Omental fat pad (tissue), 4 donors: ENCODE measurements around the gene TOP2A. TPM values are rescaled to one million over a fixed set of nuclear protein-coding genes. Genes with fewer than 3 reads are reported as not detected.
"Not testable (repeated sequence)": the region's sequence is repeated elsewhere in the genome, so short reads cannot be mapped to it uniquely, and the experiment has no call there.

Experiments used
- ATAC-seq: fragments of 150-250 bp; one replicate; pipeline ENCODE4 v1.9.1; 2016; ENCODE audit warnings: mild to moderate bottlenecking, moderate library complexity; ENCODE audit not compliant: low FRiP score
- DNase-seq: peaks from one replicate; pipeline ENCODE4 v3.0.0-alpha.2; 2019; ENCODE audit warnings: low spot score
- total RNA-seq, 4 donors: library from RNA; depleted of rRNA; stranded (reverse); fragments of >200 nt; gene quantifications; one replicate each; pipeline ENCODE4 v1.1.0, GENCODE V29; 2016
- TF ChIP-seq, protein P1 (sequence below), 3 donors: fragments of 450-650 bp; IDR thresholded peaks; one replicate each; pipeline ENCODE4 v1.5.1; 2016 to 2017; ENCODE audit warnings: antibody characterized with exemption in 3 of 3, mild to moderate bottlenecking in 3 of 3, moderate library complexity in 2 of 3

TOP2A gene
- total RNA-seq, 4 donors from 2014 or later, result 0.65 to 12.7 (median 2.3) TPM

DNA sequence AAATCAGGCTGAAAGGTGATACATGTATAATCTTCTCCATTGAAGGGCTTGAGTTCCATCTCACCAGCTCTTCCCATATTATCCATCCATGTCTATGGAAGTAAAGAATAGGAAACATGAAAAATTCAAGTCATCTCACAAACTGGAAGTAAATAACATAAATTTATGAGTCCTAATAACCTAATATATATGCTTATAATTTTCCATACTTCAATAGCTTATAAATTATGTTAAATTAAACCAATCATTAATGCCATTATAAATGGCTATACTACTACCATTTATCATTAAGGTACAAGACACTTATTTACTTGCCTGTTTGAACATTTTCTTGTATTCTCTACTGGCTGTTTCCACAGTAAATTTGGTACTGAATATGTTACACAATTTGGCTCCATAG lies 4.8 kb downstream of the TOP2A start:
- no peak for ATAC-seq
- TF ChIP-seq, protein P1, sequence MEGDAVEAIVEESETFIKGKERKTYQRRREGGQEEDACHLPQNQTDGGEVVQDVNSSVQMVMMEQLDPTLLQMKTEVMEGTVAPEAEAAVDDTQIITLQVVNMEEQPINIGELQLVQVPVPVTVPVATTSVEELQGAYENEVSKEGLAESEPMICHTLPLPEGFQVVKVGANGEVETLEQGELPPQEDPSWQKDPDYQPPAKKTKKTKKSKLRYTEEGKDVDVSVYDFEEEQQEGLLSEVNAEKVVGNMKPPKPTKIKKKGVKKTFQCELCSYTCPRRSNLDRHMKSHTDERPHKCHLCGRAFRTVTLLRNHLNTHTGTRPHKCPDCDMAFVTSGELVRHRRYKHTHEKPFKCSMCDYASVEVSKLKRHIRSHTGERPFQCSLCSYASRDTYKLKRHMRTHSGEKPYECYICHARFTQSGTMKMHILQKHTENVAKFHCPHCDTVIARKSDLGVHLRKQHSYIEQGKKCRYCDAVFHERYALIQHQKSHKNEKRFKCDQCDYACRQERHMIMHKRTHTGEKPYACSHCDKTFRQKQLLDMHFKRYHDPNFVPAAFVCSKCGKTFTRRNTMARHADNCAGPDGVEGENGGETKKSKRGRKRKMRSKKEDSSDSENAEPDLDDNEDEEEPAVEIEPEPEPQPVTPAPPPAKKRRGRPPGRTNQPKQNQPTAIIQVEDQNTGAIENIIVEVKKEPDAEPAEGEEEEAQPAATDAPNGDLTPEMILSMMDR (IDR thresholded peaks at IDR 0.05), result no peak
- DNase-seq, result no peak

DNA sequence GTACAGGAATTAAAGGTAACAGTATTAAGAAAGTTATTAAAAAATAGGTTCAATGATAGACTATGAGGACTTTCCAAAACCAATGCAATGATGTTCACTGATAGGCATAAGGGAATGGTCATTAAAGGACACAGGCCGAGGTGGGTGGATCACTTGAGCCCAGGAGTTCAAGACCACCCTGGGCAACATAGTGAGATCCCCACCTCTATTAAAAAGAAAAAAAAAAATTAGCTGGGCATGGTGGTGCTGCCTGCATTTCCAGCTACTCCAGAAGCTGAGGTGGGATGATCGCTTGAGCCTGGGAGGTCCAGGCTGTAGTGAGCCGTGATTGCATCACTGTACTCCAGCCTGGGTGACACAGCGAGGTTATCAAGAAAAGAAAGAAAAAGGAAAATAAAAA lies 5.9 kb downstream of the TOP2A start:
- no peak for ATAC-seq
- TF ChIP-seq, protein P1 (IDR thresholded peaks at IDR 0.05), result no peak
- DNase-seq, result no peak

DNA sequence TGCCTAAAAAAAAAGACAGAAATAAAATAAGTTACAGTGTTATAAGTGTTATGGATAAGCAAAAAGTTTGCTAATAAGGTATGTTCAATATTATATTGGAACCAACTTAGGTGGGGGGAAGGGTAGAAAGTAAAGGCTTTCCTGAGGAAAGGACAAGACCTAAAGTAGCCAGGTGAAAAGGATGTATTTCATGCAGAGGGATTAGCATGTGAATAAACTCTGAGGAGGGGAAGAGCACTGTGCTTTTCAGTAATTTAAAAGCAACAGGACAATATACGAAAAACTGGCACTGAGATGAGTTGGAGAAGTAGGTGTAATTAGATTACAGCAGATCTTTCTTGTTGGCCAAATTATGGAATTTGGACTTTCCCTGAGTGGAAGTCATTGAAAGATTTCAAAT lies 7.6 kb downstream of the TOP2A start:
- ATAC-seq (no peak), DNase-seq (no peak)
- TF ChIP-seq, protein P1 (IDR thresholded peaks at IDR 0.05), result no peak

DNA sequence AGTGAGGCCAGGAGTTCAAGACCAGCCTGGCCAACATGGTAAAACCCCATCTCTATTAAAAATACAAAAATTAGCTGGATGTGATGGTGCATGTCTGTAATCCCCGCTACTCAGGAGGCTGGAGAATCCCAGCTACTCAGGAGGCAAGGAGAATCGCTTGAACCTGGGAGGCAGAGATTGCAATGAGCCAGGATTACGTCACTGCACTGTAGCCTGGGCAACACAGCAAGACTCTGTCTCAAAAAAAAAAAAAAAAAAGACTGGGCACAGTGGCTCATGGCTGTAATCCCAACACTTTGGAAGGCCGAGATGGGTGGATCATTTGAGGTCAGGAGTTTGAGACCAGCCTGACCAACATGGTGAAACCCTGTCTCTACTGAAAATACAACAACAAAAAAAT lies 8.2 kb downstream of the TOP2A start:
- not testable (repeated sequence) for DNase-seq, ATAC-seq

DNA sequence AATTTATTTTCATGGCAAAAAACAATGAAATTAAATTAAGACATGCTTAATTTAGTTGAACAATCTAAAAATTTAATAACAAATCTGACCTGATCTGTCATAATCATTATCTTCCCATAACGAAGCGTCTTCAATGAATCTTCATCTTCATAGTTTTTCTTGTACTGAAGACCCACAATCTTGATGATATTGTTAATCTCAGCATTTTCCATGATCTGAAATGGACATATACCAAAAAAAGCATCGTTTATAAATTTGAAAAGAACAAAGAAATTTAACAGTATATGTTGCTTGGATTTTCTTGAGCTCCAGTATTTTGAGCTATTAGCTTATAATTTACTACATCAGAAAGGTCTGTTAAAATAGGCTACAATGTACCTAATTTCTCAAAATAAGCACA lies 10.2 kb downstream of the TOP2A start:
- ATAC-seq (no peak), DNase-seq (no peak)
- TF ChIP-seq, protein P1 (IDR thresholded peaks at IDR 0.05), result no peak

DNA sequence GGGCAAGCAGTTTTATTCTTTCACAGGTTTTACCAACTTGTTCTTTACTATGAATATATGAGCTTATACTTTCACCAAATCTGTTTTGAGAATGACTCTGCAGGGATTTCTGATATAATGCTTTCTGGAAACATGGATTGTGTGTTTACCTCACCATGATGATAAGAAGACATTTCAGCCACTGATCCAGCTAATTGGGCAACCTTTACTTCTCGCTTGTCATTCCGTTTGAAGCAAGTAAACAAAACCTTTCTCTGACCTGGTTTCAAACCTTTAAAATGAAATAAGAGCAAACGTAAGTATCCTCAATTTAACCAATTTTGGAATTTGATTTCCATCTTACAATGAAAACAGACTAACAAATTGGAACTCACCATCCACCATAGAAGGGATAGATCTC lies 13.7 kb downstream of the TOP2A start:
- DNase-seq (no peak), ATAC-seq (no peak)
- TF ChIP-seq, protein P1 (IDR thresholded peaks at IDR 0.05), result no peak

DNA sequence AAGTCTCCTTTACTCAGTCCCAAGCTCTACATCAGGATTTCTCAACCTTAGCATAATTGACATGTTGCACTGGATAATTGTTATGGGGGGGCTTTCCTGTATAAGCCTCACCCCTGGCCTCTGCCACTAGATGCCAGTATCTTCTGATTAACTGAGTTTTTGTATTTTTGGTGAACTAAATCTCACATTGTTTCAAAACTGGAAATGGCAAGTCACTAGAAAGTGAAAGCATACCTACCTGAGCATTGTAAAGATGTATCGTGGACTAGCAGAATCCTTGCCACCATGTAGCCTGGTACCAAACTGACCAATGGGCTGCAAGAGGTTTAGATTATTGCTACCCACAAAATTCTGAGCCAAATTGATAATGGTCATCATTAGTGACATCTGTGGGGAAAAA lies 15.0 kb downstream of the TOP2A start:
- DNase-seq (no peak), ATAC-seq (no peak)
- TF ChIP-seq, protein P1 (IDR thresholded peaks at IDR 0.05), result no peak

DNA sequence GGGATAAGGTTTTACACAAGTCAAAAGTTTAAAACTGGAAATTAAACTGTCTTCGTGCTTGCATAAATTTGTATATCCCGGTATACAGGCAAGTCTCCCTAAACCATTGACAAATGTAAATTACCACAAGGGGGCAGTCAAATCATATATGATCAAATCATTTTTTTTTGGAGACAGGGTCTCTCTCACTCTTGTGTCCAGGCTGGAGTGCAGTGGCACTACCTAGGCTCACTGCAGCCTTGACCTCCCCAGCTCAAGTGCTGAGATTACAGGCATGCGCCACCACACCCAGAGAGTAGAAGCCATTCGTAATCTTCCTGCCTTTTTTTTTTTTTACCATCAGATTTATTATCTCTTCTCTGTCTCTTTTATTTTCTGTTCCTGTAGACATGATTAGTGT lies 18.5 kb downstream of the TOP2A start:
- DNase-seq (no peak), ATAC-seq (no peak)
- TF ChIP-seq, protein P1 (IDR thresholded peaks at IDR 0.05), result no peak

DNA sequence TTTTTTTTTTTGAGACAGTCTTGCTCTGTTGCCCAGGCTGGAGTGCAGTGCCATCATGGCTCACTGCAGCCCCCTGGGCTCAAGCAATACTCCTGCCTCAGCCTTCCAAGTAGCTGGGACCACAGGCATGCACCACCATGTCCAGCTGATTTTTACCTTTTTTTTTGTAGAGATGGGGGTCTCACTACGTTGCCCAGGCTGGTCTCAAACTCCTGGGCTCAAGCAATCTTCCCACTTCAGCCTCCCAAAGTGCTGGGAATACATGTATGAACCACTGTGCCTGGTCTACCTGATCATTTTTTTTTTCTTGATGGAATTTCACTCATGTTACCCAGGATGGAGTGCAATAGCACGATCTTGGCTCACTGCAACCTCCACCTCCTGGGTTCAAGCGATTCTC lies 31.1 kb downstream of the TOP2A start:
- not testable (repeated sequence) for DNase-seq, ATAC-seq
